GM18858 (cell line): ENCODE measurements around the gene SRSF1.

Experiments used
- ATAC-seq: cut with Tn5 transposase; IDR thresholded peaks from one replicate; pipeline ENCODE4 v1.9.1; 2021; ENCODE audit not compliant: unreplicated experiment

SRSF1 gene

GRCh38 chr17:58019521-58019920, 12.5 kb upstream of the SRSF1 start:
- no peak for ATAC-seq

GRCh38 chr17:58019039-58019438, 12.0 kb upstream of the SRSF1 start:
- ATAC-seq, result no peak

- ATAC-seq, result no peak
Measured at GRCh38 chr17:58010067-58010799, 3.2 kb upstream of the SRSF1 start.

- ATAC-seq, result no peak
Measured at GRCh38 chr17:58007781-58008706, 998 bp upstream of the SRSF1 start.

GRCh38 chr17:58006560-58006923, 504 bp downstream of the SRSF1 start:
- no peak for ATAC-seq

- ATAC-seq, result no peak
Measured at GRCh38 chr17:58005728-58006559, 1.1 kb downstream of the SRSF1 start.

GRCh38 chr17:58005031-58005727, 1.9 kb downstream of the SRSF1 start:
- no peak for ATAC-seq

GRCh38 chr17:58004060-58004459, 3.0 kb downstream of the SRSF1 start:
- no peak for ATAC-seq

GRCh38 chr17:58002973-58003372, 4.1 kb downstream of the SRSF1 start:
- no peak for ATAC-seq

- ATAC-seq, result no peak
Measured at GRCh38 chr17:58002154-58002948, 4.7 kb downstream of the SRSF1 start.

GRCh38 chr17:58001461-58002124, 5.5 kb downstream of the SRSF1 start:
- no peak for ATAC-seq

GRCh38 chr17:57999496-58000017, 7.5 kb downstream of the SRSF1 start:
- ATAC-seq, result no peak

GRCh38 chr17:57999010-57999495, 8.0 kb downstream of the SRSF1 start:
- no peak for ATAC-seq

- no peak for ATAC-seq
Measured at GRCh38 chr17:57997085-57997809, 9.8 kb downstream of the SRSF1 start.

- ATAC-seq, result peak; percentile 44
Measured at GRCh38 chr17:57995076-57995956, 11.7 kb downstream of the SRSF1 start.

GRCh38 chr17:57994436-57994835, 12.6 kb downstream of the SRSF1 start:
- ATAC-seq, result no peak
